Measurements from ENCODE around the gene WDR1. TPM values are rescaled to one million over a fixed set of nuclear protein-coding genes. Genes with fewer than 3 reads are reported as not detected.

The WDR1 gene
- total and polyA plus RNA-seq, 2 of the 13 experiments (the other 11 are each of a cell fraction or from before 2014, with no cell fraction given), result 106 to 198 TPM

DNA sequence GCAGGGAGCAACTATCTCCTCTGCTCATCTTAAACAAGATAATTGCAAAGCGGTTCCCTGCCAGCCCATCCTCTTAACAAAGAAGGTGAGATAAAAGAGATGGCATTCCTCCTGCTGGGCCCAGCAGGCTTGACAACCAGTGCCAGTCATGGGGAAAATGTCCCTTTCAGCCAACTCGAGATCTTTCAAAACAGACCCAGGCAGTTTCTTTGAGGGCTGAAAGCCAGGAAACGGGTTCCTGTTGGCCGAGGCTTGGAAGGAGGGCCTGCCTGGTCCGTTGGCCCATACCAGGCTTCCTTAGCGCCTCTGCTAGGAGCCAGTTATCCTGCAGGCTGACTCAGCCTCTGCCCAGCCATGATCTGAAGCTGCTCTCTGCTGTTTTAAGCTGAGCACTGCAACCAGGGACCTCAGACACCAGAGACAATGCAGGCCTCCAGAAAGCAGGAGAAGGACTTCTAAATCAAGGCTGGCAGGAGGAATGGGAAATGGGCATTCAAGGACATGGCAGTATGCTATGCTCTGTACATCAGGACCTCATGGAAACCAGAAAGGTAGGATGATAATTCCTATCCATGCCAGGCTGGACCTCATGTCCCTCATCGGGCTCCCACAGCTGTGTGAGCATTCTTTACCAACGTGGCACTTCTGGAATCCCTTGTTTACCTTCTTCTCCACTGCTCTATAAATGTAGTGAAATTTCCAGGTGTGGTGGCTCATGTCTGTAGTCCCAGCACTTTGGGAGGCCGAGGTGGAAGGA lies 52.9 kb downstream of the WDR1 start (continued):
- TF ChIP-seq ZNF605 (CRISPR knock-in tag; IDR thresholded peaks at IDR 0.05), result no peak
- 0 out of 2 replicates have a peak, but pooled peaks have one; percentile 16 for TF ChIP-seq GATAD1 (CRISPR knock-in tag; IDR thresholded peaks at IDR 0.05)
- no peak for TF ChIP-seq KLF16 (CRISPR knock-in tag; IDR thresholded peaks at IDR 0.05)
- no peak for TF ChIP-seq WIZ (CRISPR knock-in tag; IDR thresholded peaks at IDR 0.05)
- TF ChIP-seq GZF1 (CRISPR knock-in tag; IDR thresholded peaks at IDR 0.05), result no peak
- no peak for TF ChIP-seq MAFG (CRISPR knock-in tag; IDR thresholded peaks at IDR 0.05)
- no peak for TF ChIP-seq HCFC1 (IDR thresholded peaks at IDR 0.05; ENCODE audit: low read depth, low read length)
- TF ChIP-seq ZNF101 (CRISPR knock-in tag; IDR thresholded peaks at IDR 0.05; ENCODE audit: borderline replicate concordance, low read depth), result no peak
- TF ChIP-seq, protein P1, sequence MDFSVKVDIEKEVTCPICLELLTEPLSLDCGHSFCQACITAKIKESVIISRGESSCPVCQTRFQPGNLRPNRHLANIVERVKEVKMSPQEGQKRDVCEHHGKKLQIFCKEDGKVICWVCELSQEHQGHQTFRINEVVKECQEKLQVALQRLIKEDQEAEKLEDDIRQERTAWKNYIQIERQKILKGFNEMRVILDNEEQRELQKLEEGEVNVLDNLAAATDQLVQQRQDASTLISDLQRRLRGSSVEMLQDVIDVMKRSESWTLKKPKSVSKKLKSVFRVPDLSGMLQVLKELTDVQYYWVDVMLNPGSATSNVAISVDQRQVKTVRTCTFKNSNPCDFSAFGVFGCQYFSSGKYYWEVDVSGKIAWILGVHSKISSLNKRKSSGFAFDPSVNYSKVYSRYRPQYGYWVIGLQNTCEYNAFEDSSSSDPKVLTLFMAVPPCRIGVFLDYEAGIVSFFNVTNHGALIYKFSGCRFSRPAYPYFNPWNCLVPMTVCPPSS (IDR thresholded peaks at IDR 0.05), result no peak
- TF ChIP-seq, protein P2, sequence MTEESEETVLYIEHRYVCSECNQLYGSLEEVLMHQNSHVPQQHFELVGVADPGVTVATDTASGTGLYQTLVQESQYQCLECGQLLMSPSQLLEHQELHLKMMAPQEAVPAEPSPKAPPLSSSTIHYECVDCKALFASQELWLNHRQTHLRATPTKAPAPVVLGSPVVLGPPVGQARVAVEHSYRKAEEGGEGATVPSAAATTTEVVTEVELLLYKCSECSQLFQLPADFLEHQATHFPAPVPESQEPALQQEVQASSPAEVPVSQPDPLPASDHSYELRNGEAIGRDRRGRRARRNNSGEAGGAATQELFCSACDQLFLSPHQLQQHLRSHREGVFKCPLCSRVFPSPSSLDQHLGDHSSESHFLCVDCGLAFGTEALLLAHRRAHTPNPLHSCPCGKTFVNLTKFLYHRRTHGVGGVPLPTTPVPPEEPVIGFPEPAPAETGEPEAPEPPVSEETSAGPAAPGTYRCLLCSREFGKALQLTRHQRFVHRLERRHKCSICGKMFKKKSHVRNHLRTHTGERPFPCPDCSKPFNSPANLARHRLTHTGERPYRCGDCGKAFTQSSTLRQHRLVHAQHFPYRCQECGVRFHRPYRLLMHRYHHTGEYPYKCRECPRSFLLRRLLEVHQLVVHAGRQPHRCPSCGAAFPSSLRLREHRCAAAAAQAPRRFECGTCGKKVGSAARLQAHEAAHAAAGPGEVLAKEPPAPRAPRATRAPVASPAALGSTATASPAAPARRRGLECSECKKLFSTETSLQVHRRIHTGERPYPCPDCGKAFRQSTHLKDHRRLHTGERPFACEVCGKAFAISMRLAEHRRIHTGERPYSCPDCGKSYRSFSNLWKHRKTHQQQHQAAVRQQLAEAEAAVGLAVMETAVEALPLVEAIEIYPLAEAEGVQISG (CRISPR knock-in tag; IDR thresholded peaks at IDR 0.05), result peak; percentile 40; the same call in 1 of the 2 replicates
- no peak for TF ChIP-seq KAT2B (IDR thresholded peaks at IDR 0.05; ENCODE audit: borderline replicate concordance, low read depth, low read length)
- TF ChIP-seq, protein P3, sequence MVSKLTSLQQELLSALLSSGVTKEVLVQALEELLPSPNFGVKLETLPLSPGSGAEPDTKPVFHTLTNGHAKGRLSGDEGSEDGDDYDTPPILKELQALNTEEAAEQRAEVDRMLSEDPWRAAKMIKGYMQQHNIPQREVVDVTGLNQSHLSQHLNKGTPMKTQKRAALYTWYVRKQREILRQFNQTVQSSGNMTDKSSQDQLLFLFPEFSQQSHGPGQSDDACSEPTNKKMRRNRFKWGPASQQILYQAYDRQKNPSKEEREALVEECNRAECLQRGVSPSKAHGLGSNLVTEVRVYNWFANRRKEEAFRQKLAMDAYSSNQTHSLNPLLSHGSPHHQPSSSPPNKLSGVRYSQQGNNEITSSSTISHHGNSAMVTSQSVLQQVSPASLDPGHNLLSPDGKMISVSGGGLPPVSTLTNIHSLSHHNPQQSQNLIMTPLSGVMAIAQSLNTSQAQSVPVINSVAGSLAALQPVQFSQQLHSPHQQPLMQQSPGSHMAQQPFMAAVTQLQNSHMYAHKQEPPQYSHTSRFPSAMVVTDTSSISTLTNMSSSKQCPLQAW (CRISPR knock-in tag; IDR thresholded peaks at IDR 0.05), result 0 out of 2 replicates have a peak, but pooled peaks have one; percentile 52
- TF ChIP-seq, protein P4, sequence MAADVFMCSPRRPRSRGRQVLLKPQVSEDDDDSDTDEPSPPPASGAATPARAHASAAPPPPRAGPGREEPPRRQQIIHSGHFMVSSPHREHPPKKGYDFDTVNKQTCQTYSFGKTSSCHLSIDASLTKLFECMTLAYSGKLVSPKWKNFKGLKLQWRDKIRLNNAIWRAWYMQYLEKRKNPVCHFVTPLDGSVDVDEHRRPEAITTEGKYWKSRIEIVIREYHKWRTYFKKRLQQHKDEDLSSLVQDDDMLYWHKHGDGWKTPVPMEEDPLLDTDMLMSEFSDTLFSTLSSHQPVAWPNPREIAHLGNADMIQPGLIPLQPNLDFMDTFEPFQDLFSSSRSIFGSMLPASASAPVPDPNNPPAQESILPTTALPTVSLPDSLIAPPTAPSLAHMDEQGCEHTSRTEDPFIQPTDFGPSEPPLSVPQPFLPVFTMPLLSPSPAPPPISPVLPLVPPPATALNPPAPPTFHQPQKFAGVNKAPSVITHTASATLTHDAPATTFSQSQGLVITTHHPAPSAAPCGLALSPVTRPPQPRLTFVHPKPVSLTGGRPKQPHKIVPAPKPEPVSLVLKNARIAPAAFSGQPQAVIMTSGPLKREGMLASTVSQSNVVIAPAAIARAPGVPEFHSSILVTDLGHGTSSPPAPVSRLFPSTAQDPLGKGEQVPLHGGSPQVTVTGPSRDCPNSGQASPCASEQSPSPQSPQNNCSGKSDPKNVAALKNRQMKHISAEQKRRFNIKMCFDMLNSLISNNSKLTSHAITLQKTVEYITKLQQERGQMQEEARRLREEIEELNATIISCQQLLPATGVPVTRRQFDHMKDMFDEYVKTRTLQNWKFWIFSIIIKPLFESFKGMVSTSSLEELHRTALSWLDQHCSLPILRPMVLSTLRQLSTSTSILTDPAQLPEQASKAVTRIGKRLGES (CRISPR knock-in tag; IDR thresholded peaks at IDR 0.05; ENCODE audit: borderline replicate concordance), result no peak
- TF ChIP-seq MAF1 (CRISPR knock-in tag; IDR thresholded peaks at IDR 0.05; ENCODE audit: borderline replicate concordance), result no peak
- peak; percentile 50; the same call in 1 of the 2 replicates for TF ChIP-seq BORCS8-MEF2B (CRISPR knock-in tag; IDR thresholded peaks at IDR 0.05)
- no peak for TF ChIP-seq SETDB1 (CRISPR knock-in tag; IDR thresholded peaks at IDR 0.05; ENCODE audit: borderline replicate concordance)
- TF ChIP-seq HOXA7 (CRISPR knock-in tag; IDR thresholded peaks at IDR 0.05), result no peak
- no peak for TF ChIP-seq CBX5 (CRISPR knock-in tag; IDR thresholded peaks at IDR 0.05; ENCODE audit: borderline replicate concordance)
- TF ChIP-seq, protein P5, sequence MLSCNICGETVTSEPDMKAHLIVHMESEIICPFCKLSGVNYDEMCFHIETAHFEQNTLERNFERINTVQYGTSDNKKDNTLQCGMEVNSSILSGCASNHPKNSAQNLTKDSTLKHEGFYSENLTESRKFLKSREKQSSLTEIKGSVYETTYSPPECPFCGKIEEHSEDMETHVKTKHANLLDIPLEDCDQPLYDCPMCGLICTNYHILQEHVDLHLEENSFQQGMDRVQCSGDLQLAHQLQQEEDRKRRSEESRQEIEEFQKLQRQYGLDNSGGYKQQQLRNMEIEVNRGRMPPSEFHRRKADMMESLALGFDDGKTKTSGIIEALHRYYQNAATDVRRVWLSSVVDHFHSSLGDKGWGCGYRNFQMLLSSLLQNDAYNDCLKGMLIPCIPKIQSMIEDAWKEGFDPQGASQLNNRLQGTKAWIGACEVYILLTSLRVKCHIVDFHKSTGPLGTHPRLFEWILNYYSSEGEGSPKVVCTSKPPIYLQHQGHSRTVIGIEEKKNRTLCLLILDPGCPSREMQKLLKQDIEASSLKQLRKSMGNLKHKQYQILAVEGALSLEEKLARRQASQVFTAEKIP (CRISPR knock-in tag; IDR thresholded peaks at IDR 0.05; ENCODE audit: borderline replicate concordance), result no peak
